Measurements from ENCODE around the gene ATP6V0A1.

ATP6V0A1 gene

GRCh38 chr17:42509409-42509808, 50.7 kb downstream of the ATP6V0A1 start:
- no peak for TF ChIP-seq CTCF (IDR thresholded peaks at IDR 0.05; ENCODE audit: extremely low read depth, missing control alignments)

GRCh38 chr17:42509841-42510240, 51.2 kb downstream of the ATP6V0A1 start:
- DNase-seq (ENCODE audit: low spot score), result no peak
- TF ChIP-seq CTCF (IDR thresholded peaks at IDR 0.05; ENCODE audit: extremely low read depth, missing control alignments), result no peak

More at GRCh38 chr17:42509409-42509808, 50.7 kb downstream of the ATP6V0A1 start:
- no peak for DNase-seq (ENCODE audit: low spot score)

- DNase-seq (ENCODE audit: low spot score), result no peak
- TF ChIP-seq CTCF (IDR thresholded peaks at IDR 0.05; ENCODE audit: extremely low read depth, missing control alignments), result no peak
Measured at GRCh38 chr17:42512246-42512645, 53.6 kb downstream of the ATP6V0A1 start.

GRCh38 chr17:42512733-42513251, 54.1 kb downstream of the ATP6V0A1 start:
- TF ChIP-seq CTCF (IDR thresholded peaks at IDR 0.05; ENCODE audit: extremely low read depth, missing control alignments), result no peak
- peak; percentile 80 for DNase-seq (ENCODE audit: low spot score)

- DNase-seq (ENCODE audit: low spot score), result no peak
- no peak for TF ChIP-seq CTCF (IDR thresholded peaks at IDR 0.05; ENCODE audit: extremely low read depth, missing control alignments)
Measured at GRCh38 chr17:42513686-42514085, 55.0 kb downstream of the ATP6V0A1 start.

- DNase-seq (ENCODE audit: low spot score), result no peak
- TF ChIP-seq CTCF (IDR thresholded peaks at IDR 0.05; ENCODE audit: extremely low read depth, missing control alignments), result no peak
Measured at GRCh38 chr17:42514279-42514678, 55.6 kb downstream of the ATP6V0A1 start.

- no peak for TF ChIP-seq CTCF (IDR thresholded peaks at IDR 0.05; ENCODE audit: extremely low read depth, missing control alignments)
- no peak for DNase-seq (ENCODE audit: low spot score)
Measured at GRCh38 chr17:42514867-42515266, 56.2 kb downstream of the ATP6V0A1 start.
